H1 (cell line): ENCODE data around the gene VIT. TPM values are rescaled to one million over a fixed set of nuclear protein-coding genes. Genes with fewer than 3 reads are reported as not detected.

Source experiments
- CTCF ChIA-PET: fragments of 300-600 bp; sonication (Branson Sonifier 250); formaldehyde crosslinking; loops from one replicate; lab custom pipeline; 2021; ENCODE audit not compliant: partially characterized antibody; lab: Charles Lee
- POLR2A ChIA-PET: fragments of 300-600 bp; sonication (Branson Sonifier 250); formaldehyde crosslinking; loops from one replicate; lab custom pipeline; 2021; ENCODE audit warnings: inconsistent platforms; ENCODE audit not compliant: partially characterized antibody; lab: Charles Lee
- DNase-seq, 2 experiments: peaks; one replicate each; pipeline versions ENCODE4 v3.0.0 to v3.0.0-alpha.2; 2010 to 2022; ENCODE audit warnings: low spot score in 2 of 2, low read depth in 1 of 2, mixed read lengths in 1 of 2
- FAIRE-seq: peaks from 2 replicates; lab custom pipeline; 2011; peaks lifted over from hg19 to GRCh38; lab: Jason Lieb, UNC
- H2AFZ ChIP-seq: 2 replicates; pipeline ENCODE4 v1.8.1; 2012; ENCODE audit warnings: low read length, inconsistent platforms
- H2AK5ac ChIP-seq: 2 replicates; pipeline ENCODE4 v1.6.1; 2013; ENCODE audit warnings: low read depth, low read length
- H2BK120ac ChIP-seq: replicated peaks from 2 replicates; pipeline ENCODE3; 2013; ENCODE audit warnings: low read depth, low read length, inconsistent platforms
- H2BK12ac ChIP-seq: 2 replicates; pipeline ENCODE4 v1.6.1; 2013; ENCODE audit warnings: low read depth, low read length
- H2BK15ac ChIP-seq: 2 replicates; pipeline ENCODE4 v1.6.1; 2013; ENCODE audit warnings: low read length
- H2BK20ac ChIP-seq: 2 replicates; pipeline ENCODE4 v1.6.1; 2013; ENCODE audit warnings: low read length
- H2BK5ac ChIP-seq: 2 replicates; pipeline ENCODE4 v1.6.1; 2013; ENCODE audit warnings: low read depth, low read length
- H3K14ac ChIP-seq: 2 replicates; pipeline ENCODE4 v1.6.1; 2013; ENCODE audit warnings: inconsistent platforms; ENCODE audit not compliant: insufficient read length
- H3K18ac ChIP-seq: 2 replicates; pipeline ENCODE4 v1.6.1; 2013; ENCODE audit warnings: low read length; ENCODE audit errors: extremely low read depth
- H3K23ac ChIP-seq: 2 replicates; pipeline ENCODE4 v1.6.1; 2013; ENCODE audit warnings: inconsistent platforms; ENCODE audit not compliant: insufficient read length
- H3K23me2 ChIP-seq: 2 replicates; pipeline ENCODE4 v1.6.1; 2013; ENCODE audit warnings: low read depth, low read length
- H3K27ac ChIP-seq: 2 replicates; pipeline ENCODE4 v1.6.1; 2011; ENCODE audit warnings: low read depth, low read length, inconsistent platforms
- H3K27me3 ChIP-seq, 4 experiments: replicated peaks in 1 of 4; 1 replicate in 1 of 4; 2 replicates in 3 of 4; pipeline versions ENCODE4 v1.6.1 to v1.8.1; 2011 to 2013; ENCODE audit warnings: low read length in 3 of 4, mild to moderate bottlenecking in 3 of 4, inconsistent platforms in 2 of 4, mixed read lengths in 2 of 4, moderate library complexity in 1 of 4; ENCODE audit not compliant: control insufficient read depth in 3 of 4, insufficient read depth in 3 of 4; ENCODE audit errors: extremely low read depth in 1 of 4
- H3K36me3 ChIP-seq, 4 experiments: 2 replicates each; pipeline versions ENCODE4 v1.6.1 to v1.8.1; 2011 to 2013; ENCODE audit warnings: mild to moderate bottlenecking in 4 of 4, low read length in 3 of 4, moderate library complexity in 2 of 4, control low read depth in 1 of 4, inconsistent platforms in 1 of 4; ENCODE audit not compliant: insufficient read depth in 4 of 4, control insufficient read depth in 2 of 4
- H3K4ac ChIP-seq: replicated peaks from 2 replicates; pipeline ENCODE3; 2013; ENCODE audit warnings: low read length, low read depth, mixed read lengths, inconsistent platforms; ENCODE audit not compliant: insufficient read length
- H3K4me1 ChIP-seq, 4 experiments: replicated peaks in 1 of 4; 1 replicate in 1 of 4; 2 replicates in 3 of 4; pipeline versions ENCODE4 v1.6.1 to v1.8.1; 2011 to 2013; ENCODE audit warnings: low read length in 3 of 4, inconsistent platforms in 2 of 4, mixed read lengths in 1 of 4; ENCODE audit not compliant: insufficient read depth in 4 of 4, control insufficient read depth in 3 of 4
- H3K4me2 ChIP-seq, 2 experiments: 2 replicates each; pipeline versions ENCODE4 v1.6.1 to v1.8.1; 2011 to 2013; ENCODE audit warnings: low read depth in 2 of 2, low read length in 2 of 2, control low read depth in 1 of 2, inconsistent platforms in 1 of 2, mild to moderate bottlenecking in 1 of 2; ENCODE audit not compliant: insufficient read depth in 1 of 2
- H3K4me3 ChIP-seq, 4 experiments: fragments of 200-600, 300-600 bp in 1 of 4; sonication (generic), shearing (Covaris generic), sonication (Bioruptor Twin) in 1 of 4; 2 replicates each; pipeline versions ENCODE4 v1.5.1 to v1.8.1; 2011 to 2016; ENCODE audit warnings: low read length in 4 of 4, low read depth in 3 of 4, control low read depth in 2 of 4, inconsistent platforms in 2 of 4, mild to moderate bottlenecking in 2 of 4, mixed read lengths in 1 of 4, moderate library complexity in 1 of 4; ENCODE audit not compliant: insufficient read depth in 2 of 4; ENCODE audit errors: extremely low read depth in 1 of 4
- H3K56ac ChIP-seq: replicated peaks from 2 replicates; pipeline ENCODE3; 2013; ENCODE audit warnings: low read depth, mild to moderate bottlenecking, mixed read lengths, low read length, inconsistent platforms; ENCODE audit not compliant: insufficient read length
- H3K79me1 ChIP-seq: 2 replicates; pipeline ENCODE4 v1.6.1; 2013; ENCODE audit warnings: low read depth, low read length, control low read depth
- H3K79me2 ChIP-seq, 2 experiments: 2 replicates each; pipeline versions ENCODE4 v1.6.1 to v1.8.1; 2012 to 2013; ENCODE audit warnings: low read length in 2 of 2, mild to moderate bottlenecking in 2 of 2, inconsistent platforms in 1 of 2; ENCODE audit not compliant: insufficient read depth in 2 of 2, control insufficient read depth in 1 of 2
- H3K9ac ChIP-seq, 4 experiments: replicated peaks in 1 of 4; 1 replicate in 1 of 4; 2 replicates in 3 of 4; pipeline versions ENCODE4 v1.6.1 to v1.8.1; 2011 to 2013; ENCODE audit warnings: low read depth in 3 of 4, low read length in 3 of 4, control low read depth in 2 of 4, mild to moderate bottlenecking in 2 of 4, moderate library complexity in 2 of 4, inconsistent platforms in 1 of 4; ENCODE audit errors: extremely low read depth in 1 of 4
- H3K9me3 ChIP-seq, 2 experiments: 2 replicates each; pipeline versions ENCODE4 v1.6.1 to v1.8.1; 2012 to 2013; ENCODE audit warnings: mild to moderate bottlenecking in 2 of 2, moderate library complexity in 2 of 2, control low read depth in 1 of 2, inconsistent platforms in 1 of 2, low read depth in 1 of 2, low read length in 1 of 2, mixed read lengths in 1 of 2; ENCODE audit not compliant: insufficient read depth in 2 of 2
- H4K20me1 ChIP-seq, 2 experiments: replicated peaks in 1 of 2; 2 replicates each; pipeline versions ENCODE3 to v1.8.1; 2011 to 2013; ENCODE audit warnings: inconsistent platforms in 2 of 2, low read length in 2 of 2, mild to moderate bottlenecking in 1 of 2; ENCODE audit not compliant: insufficient read depth in 2 of 2, control insufficient read depth in 1 of 2
- H4K5ac ChIP-seq: 2 replicates; pipeline ENCODE4 v1.6.1; 2013; ENCODE audit warnings: low read length, low read depth, mixed read lengths, inconsistent platforms; ENCODE audit not compliant: insufficient read length
- H4K8ac ChIP-seq: 2 replicates; pipeline ENCODE4 v1.8.0; 2013; ENCODE audit warnings: mild to moderate bottlenecking, moderate library complexity, low read length, inconsistent platforms; ENCODE audit not compliant: insufficient read depth; ENCODE audit errors: extremely low read depth
- H4K91ac ChIP-seq: replicated peaks from 2 replicates; pipeline ENCODE3; 2013; ENCODE audit warnings: low read length, mixed read lengths, inconsistent platforms; ENCODE audit not compliant: insufficient read length
- ATF3 ChIP-seq: IDR thresholded peaks from 2 replicates; pipeline ENCODE4 v1.6.1; 2011; ENCODE audit warnings: low read depth, mild to moderate bottlenecking, low read length; ENCODE audit not compliant: insufficient read depth
- BCL11A ChIP-seq, 2 experiments: IDR thresholded peaks; one replicate each; pipeline ENCODE4 v1.6.1; 2011; ENCODE audit warnings: low read depth in 2 of 2, low read length in 2 of 2, mild to moderate bottlenecking in 2 of 2
- NRF1 ChIP-seq: IDR thresholded peaks from 2 replicates; pipeline ENCODE4 v1.6.1; 2011; ENCODE audit warnings: mild to moderate bottlenecking, low read depth, low read length, improper control_type of control experiment
- POLR2AphosphoS5 ChIP-seq: IDR thresholded peaks from 2 replicates; pipeline ENCODE4 v1.6.1; 2011; ENCODE audit warnings: low read depth, low read length
- RNF2 ChIP-seq: fragments of 200-900, 300-1000 bp; sonication (generic); IDR thresholded peaks from 2 replicates; pipeline ENCODE4 v1.7.1; 2016; ENCODE audit warnings: borderline replicate concordance, low read depth, mild to moderate bottlenecking, antibody characterized with exemption, low read length; ENCODE audit not compliant: poor library complexity, severe bottlenecking; ENCODE audit errors: missing control alignments
- SIN3A ChIP-seq, 2 experiments: IDR thresholded peaks in 1 of 2; conservative IDR thresholded peaks in 1 of 2; 2 replicates each; pipeline ENCODE4 v1.6.1; 2011 to 2012; ENCODE audit warnings: low read length in 2 of 2, improper control_type of control experiment in 1 of 2, low read depth in 1 of 2, mild to moderate bottlenecking in 1 of 2
- SIX5 ChIP-seq: IDR thresholded peaks from 2 replicates; pipeline ENCODE4 v1.6.1; 2011; ENCODE audit warnings: mild to moderate bottlenecking, low read depth, low read length
- TCF12 ChIP-seq: IDR thresholded peaks from 2 replicates; pipeline ENCODE4 v1.6.1; 2011; ENCODE audit warnings: low read depth, mild to moderate bottlenecking, low read length
- TEAD4 ChIP-seq: IDR thresholded peaks from 2 replicates; pipeline ENCODE4 v1.6.1; 2012; ENCODE audit warnings: low read depth, low read length, inconsistent platforms, mixed read lengths
- USF2 ChIP-seq: IDR thresholded peaks from 2 replicates; pipeline ENCODE4 v1.6.1; 2011; ENCODE audit warnings: low read length, improper control_type of control experiment
- WGBS, 2 experiments: shearing (Covaris generic) in 1 of 2; methylation state at CpG; one replicate each; pipeline versions ENCODE4 v1.1.6 to v1.1.7; 2013 to 2015; ENCODE audit warnings: low lambda C conversion rate in 2 of 2, mixed read lengths in 2 of 2, inconsistent platforms in 1 of 2, low coverage in 1 of 2, missing lambda C conversion rate in 1 of 2; ENCODE audit not compliant: insufficient replicate concordance in 2 of 2, insufficient coverage in 1 of 2, insufficient read length in 1 of 2; ENCODE audit errors: extremely low coverage in 1 of 2, missing lambda C conversion rate in 1 of 2; 5-methylcytosine and 5-hydroxymethylcytosine counted together
- polyA plus RNA-seq, 7 experiments: library from polyadenylated mRNA; depleted of rRNA in 3 of 7; stranded (reverse) in 5 of 7; unstranded in 2 of 7; fragments of >200 nt in 5 of 7; fragments of 200-250 nt in 2 of 7; gene quantifications; 1 replicate in 5 of 7; 2 replicates in 1 of 7; 4 replicates in 1 of 7; pipeline versions ENCODE4 v1.2.1 to v1.2.3, GENCODE V29; 2011 to 2013; ENCODE audit warnings: missing spikeins in 2 of 7, mixed read lengths in 2 of 7
- total RNA-seq: library from RNA; stranded (reverse); fragmentation: NEBNext Ultra II Directional; extraction: Animal tissue kit (Norgen Biotek cat#: 25700); gene quantifications from 2 replicates; pipeline ENCODE4 v1.2.1, GENCODE V29; 2021

Gene VIT
- total and polyA plus RNA-seq, 2 of the 8 experiments (the other 6 are each of a cell fraction or from before 2014, with no cell fraction given), result 0.03 TPM; not detected in 1

GRCh38 chr2:36811071-36811470 lies 114.6 kb downstream of the VIT start:
- H2BK12ac ChIP-seq, result no peak overlapping the region
- no peaks in the 10 kb centered on the region for H4K20me1 ChIP-seq
- ChIA-PET POLR2A (interaction anchor here (0.7 kb wide), 1 partner anchor 401 kb away, joined by 4 read pairs; no protein-coding TSS in a partner anchor), CTCF (interaction anchor here (1.0 to 6.4 kb wide), 12 partner anchors 8 to 358 kb away, joined by 3 to 65 read pairs (median 6); no protein-coding TSS in a partner anchor)
- no peak overlapping the region for H2BK20ac ChIP-seq
- peaks cover 0 to 9% of the 10 kb centered on the region in 2 experiments; a peak in 1 of 4 replicates for H3K9me3 ChIP-seq
- no peak overlapping the region for H4K91ac ChIP-seq
- H2BK15ac ChIP-seq, result no peak overlapping the region
- H3K18ac ChIP-seq, result no peak overlapping the region
- no peaks in the 10 kb centered on the region for H3K36me3 ChIP-seq
- no peak overlapping the region for H3K4me2 ChIP-seq
- H2AFZ ChIP-seq, result no peak overlapping the region
- no peak overlapping the region for H2BK5ac ChIP-seq
- no peaks in the 10 kb centered on the region for H3K4me1 ChIP-seq
- H2BK120ac ChIP-seq, result no peak overlapping the region
- H3K4me3 ChIP-seq, result no peak overlapping the region
- no peak overlapping the region for H4K8ac ChIP-seq
- H3K14ac ChIP-seq, result no peak overlapping the region
- H4K5ac ChIP-seq, result no peak overlapping the region
- FAIRE-seq, result no peak
- H3K4ac ChIP-seq, result no peak overlapping the region
- H2AK5ac ChIP-seq, result no peak overlapping the region
- DNase-seq, result no peak
- H3K27me3 ChIP-seq, result no peaks in the 10 kb centered on the region; a peak in 1 of 7 replicates
- no peak overlapping the region for H3K23ac ChIP-seq
- H3K79me1 ChIP-seq, result no peaks in the 10 kb centered on the region
- H3K27ac ChIP-seq, result no peak overlapping the region
- H3K56ac ChIP-seq, result no peak overlapping the region
- H3K79me2 ChIP-seq, result no peaks in the 10 kb centered on the region
- 87% methylated on average over 5 of the region's 5 CpGs; no CpG with 5 or more reads in 1 of the 2 experiments for WGBS, 2 experiments
- no peaks in the 10 kb centered on the region for H3K23me2 ChIP-seq
- H3K9ac ChIP-seq, result no peak overlapping the region
- TF ChIP-seq BCL11A (IDR thresholded peaks at IDR 0.05; ENCODE audit: low read depth in 2 of 2, low read length in 2 of 2), result no peak
- no peak for TF ChIP-seq RNF2
- no peak for TF ChIP-seq TCF12
- no peak for TF ChIP-seq USF2
- TF ChIP-seq POLR2AphosphoS5, result no peak
- TF ChIP-seq TEAD4, result no peak
- no peak for TF ChIP-seq NRF1
- no peak for TF ChIP-seq SIN3A (conservative IDR thresholded peaks at IDR 0.05 in 1 of 2, IDR thresholded peaks at IDR 0.05 in 1 of 2; ENCODE audit: low read depth in 1 of 2, low read length in 2 of 2)
- TF ChIP-seq ATF3, result no peak
- TF ChIP-seq SIX5, result no peak
